ENCODE measurements around the gene TLR5.

The TLR5 gene

GRCh38 chr1:223109581-223110026, 33.4 kb downstream of the TLR5 start:
- no peak for DNase-seq (ENCODE audit: low read depth)

- DNase-seq (ENCODE audit: low read depth) = peak; percentile 6
These were observed 36.2 kb downstream of the TLR5 start for GRCh38 chr1:223106856-223107255.

- DNase-seq (ENCODE audit: low read depth) = no peak
These were observed 37.5 kb downstream of the TLR5 start for GRCh38 chr1:223105568-223105967.

GRCh38 chr1:223102797-223103533, 40.1 kb downstream of the TLR5 start:
- no peak for DNase-seq (ENCODE audit: low read depth)

GRCh38 chr1:223097713-223098112, 45.3 kb downstream of the TLR5 start:
- DNase-seq (ENCODE audit: low read depth) = no peak

- DNase-seq (ENCODE audit: low read depth) = no peak
These were observed 47.2 kb downstream of the TLR5 start for GRCh38 chr1:223095870-223096269.

- no peak for DNase-seq (ENCODE audit: low read depth)
These were observed 51.2 kb downstream of the TLR5 start for GRCh38 chr1:223091896-223092295.

- no peak for DNase-seq (ENCODE audit: low read depth)
These were observed 53.8 kb downstream of the TLR5 start for GRCh38 chr1:223089250-223089649.

GRCh38 chr1:223088713-223089240, 54.3 kb downstream of the TLR5 start:
- DNase-seq (ENCODE audit: low read depth) = no peak

- DNase-seq (ENCODE audit: low read depth) = peak; percentile 19
These were observed 55.5 kb downstream of the TLR5 start for GRCh38 chr1:223087291-223088255.

- DNase-seq (ENCODE audit: low read depth) = no peak
These were observed 58.6 kb downstream of the TLR5 start for GRCh38 chr1:223084464-223084866.

GRCh38 chr1:223083831-223084230, 59.2 kb downstream of the TLR5 start:
- no peak for DNase-seq (ENCODE audit: low read depth)

- DNase-seq (ENCODE audit: low read depth) = no peak
These were observed 60.1 kb downstream of the TLR5 start for GRCh38 chr1:223082914-223083313.

- peak; percentile 58 for DNase-seq (ENCODE audit: low read depth)
These were observed 61.7 kb downstream of the TLR5 start for GRCh38 chr1:223081181-223081994.

GRCh38 chr1:223079498-223079897, 63.5 kb downstream of the TLR5 start:
- no peak for DNase-seq (ENCODE audit: low read depth)

GRCh38 chr1:223077247-223077833, 65.7 kb downstream of the TLR5 start:
- no peak for DNase-seq (ENCODE audit: low read depth)

- no peak for DNase-seq (ENCODE audit: low read depth)
These were observed 66.7 kb downstream of the TLR5 start for GRCh38 chr1:223076362-223076761.

- no peak for DNase-seq (ENCODE audit: low read depth)
These were observed 67.2 kb downstream of the TLR5 start for GRCh38 chr1:223075834-223076233.

GRCh38 chr1:223074445-223075300, 68.4 kb downstream of the TLR5 start:
- no peak for DNase-seq (ENCODE audit: low read depth)

- no peak for DNase-seq (ENCODE audit: low read depth)
These were observed 74.0 kb downstream of the TLR5 start for GRCh38 chr1:223068900-223069665.
